Ectodermal cell (in vitro differentiated cells): Measurements from ENCODE around the gene MTSS2.

Experiments
- H3K27ac ChIP-seq: 2 replicates; pipeline ENCODE4 v1.7.0; 2013; ENCODE audit warnings: mild to moderate bottlenecking, low read depth, low read length; ENCODE audit not compliant: insufficient read depth, poor library complexity, severe bottlenecking
- H3K27me3 ChIP-seq: 2 replicates; pipeline ENCODE4 v1.7.0; 2013; ENCODE audit warnings: mild to moderate bottlenecking, low read length; ENCODE audit not compliant: insufficient read depth, control insufficient read depth, poor library complexity, severe bottlenecking
- H3K36me3 ChIP-seq: one replicate; pipeline ENCODE4 v1.7.0; 2013; ENCODE audit warnings: low read length; ENCODE audit not compliant: control insufficient read depth, insufficient read depth
- H3K4me1 ChIP-seq: one replicate; pipeline ENCODE4 v1.7.0; 2013; ENCODE audit warnings: low read length; ENCODE audit not compliant: control insufficient read depth, insufficient read depth
- H3K4me3 ChIP-seq: 2 replicates; pipeline ENCODE4 v1.7.0; 2013; ENCODE audit warnings: low read depth, low read length, control low read depth; ENCODE audit not compliant: insufficient read depth
- H3K9me3 ChIP-seq: 2 replicates; pipeline ENCODE4 v1.7.0; 2013; ENCODE audit warnings: mild to moderate bottlenecking, low read length, moderate library complexity; ENCODE audit not compliant: control insufficient read depth
- WGBS, 2 experiments: methylation state at CpG; one replicate each; pipeline ENCODE4 v1.1.7; 2013; ENCODE audit warnings: missing lambda C conversion rate in 2 of 2; 5-methylcytosine and 5-hydroxymethylcytosine counted together

MTSS2 gene

GRCh38 chr16:70642633-70643032 is 43.2 kb downstream of the MTSS2 start:
- no peak overlapping the region for H3K4me3 ChIP-seq
- H3K9me3 ChIP-seq, result no peaks in the 10 kb centered on the region
- H3K36me3 ChIP-seq, result no peaks in the 10 kb centered on the region
- H3K27me3 ChIP-seq, result no peaks in the 10 kb centered on the region
- no peak overlapping the region for H3K27ac ChIP-seq
- H3K4me1 ChIP-seq, result no peaks in the 10 kb centered on the region
- WGBS, 2 experiments, result 90 to 100% methylated on average over 1 of the region's 1 CpG

DNA sequence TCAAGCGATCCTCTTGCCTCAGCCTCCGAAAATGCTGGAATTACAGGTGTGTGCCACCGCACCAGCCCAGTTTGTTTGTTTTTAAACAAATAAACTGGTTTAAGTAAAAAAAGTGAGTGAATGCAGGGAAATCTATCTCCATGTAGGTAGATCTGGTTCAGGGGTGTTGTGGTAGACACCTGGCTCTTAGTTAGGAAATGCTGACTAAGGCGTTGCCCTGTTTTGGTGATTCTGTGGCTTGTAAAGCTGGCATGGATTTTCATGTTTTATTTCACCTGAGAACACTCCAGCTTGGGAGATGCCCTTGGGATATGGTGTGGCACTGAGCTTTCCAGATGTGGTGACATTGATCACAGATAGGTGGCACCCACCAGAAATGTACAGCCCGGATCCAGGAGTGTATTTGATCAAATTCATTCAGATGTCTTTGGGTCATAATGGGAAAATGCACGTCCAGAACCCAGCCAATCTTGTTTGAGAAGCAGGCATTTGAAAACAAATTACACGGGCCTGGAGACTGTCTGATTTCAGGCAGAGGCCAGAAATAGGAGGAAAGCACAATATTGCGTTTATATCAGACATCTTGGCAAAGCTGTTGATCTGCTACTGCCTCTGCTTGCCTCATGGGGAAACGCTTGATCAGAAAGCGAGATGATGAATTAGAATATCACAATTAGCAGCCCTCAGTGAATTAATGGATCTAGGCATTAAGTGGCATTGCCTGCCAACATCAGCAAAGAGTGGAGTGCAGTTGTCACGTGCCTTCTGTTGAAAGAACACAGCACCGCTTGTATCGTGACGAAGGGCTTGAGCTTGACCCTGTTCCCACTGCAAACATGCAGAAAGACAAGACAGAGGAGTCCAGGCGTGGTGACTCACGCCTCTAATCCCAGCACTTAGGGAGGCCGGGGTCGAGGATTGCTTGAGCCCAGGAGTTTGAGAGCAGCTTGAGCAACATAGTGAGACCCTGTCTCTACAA is 46.8 kb downstream of the MTSS2 start:
- WGBS, 2 experiments, result 81 to 84% methylated on average over 18 of the region's 18 CpGs
- no peaks in the 10 kb centered on the region for H3K36me3 ChIP-seq
- no peak overlapping the region for H3K27ac ChIP-seq
- no peaks in the 10 kb centered on the region for H3K27me3 ChIP-seq
- no peaks in the 10 kb centered on the region for H3K9me3 ChIP-seq
- no peak overlapping the region for H3K4me3 ChIP-seq
- no peaks in the 10 kb centered on the region for H3K4me1 ChIP-seq
